Measurements from ENCODE around the gene LGALS1. TPM values are rescaled to one million over a fixed set of nuclear protein-coding genes. Genes with fewer than 3 reads are reported as not detected.
"Not testable (repeated sequence)": the region's sequence is repeated elsewhere in the genome, so short reads cannot be mapped to it uniquely, and the experiment has no call there.

LGALS1 gene
- total RNA-seq, 1 donor from 2014 or later, result 1,391 TPM

- DNase-seq (ENCODE audit: low read depth), result peak; percentile 91
Observed at GRCh38 chr22:37686002-37686982, 10.9 kb downstream of the LGALS1 start, which contains the start of gene NOL12. Gene NOL12 (plus strand): TSS chr22:37686343. CDS start chr22:37686393, 50 bp downstream.

- no peak for DNase-seq (ENCODE audit: low read depth)
Observed at GRCh38 chr22:37690407-37690806, 15.0 kb downstream of the LGALS1 start.

GRCh38 chr22:37690901-37691504, 15.6 kb downstream of the LGALS1 start:
- no peak for DNase-seq (ENCODE audit: low read depth)

- DNase-seq (ENCODE audit: low read depth), result no peak
Observed at GRCh38 chr22:37692627-37693285, 17.3 kb downstream of the LGALS1 start.

- DNase-seq (ENCODE audit: low read depth), result not testable (repeated sequence)
Observed at GRCh38 chr22:37694131-37694530, 18.7 kb downstream of the LGALS1 start.

GRCh38 chr22:37696260-37696656, 20.8 kb downstream of the LGALS1 start:
- not testable (repeated sequence) for DNase-seq (ENCODE audit: low read depth)

- DNase-seq (ENCODE audit: low read depth), result peak; percentile 97
Observed at GRCh38 chr22:37696657-37697537, 21.5 kb downstream of the LGALS1 start, which contains the start of gene TRIOBP. Gene TRIOBP (plus strand): TSS chr22:37697048. CDS start chr22:37701366, 4,318 bp downstream.

GRCh38 chr22:37697538-37697835, 22.1 kb downstream of the LGALS1 start:
- no peak for DNase-seq (ENCODE audit: low read depth)

GRCh38 chr22:37701141-37701786, 25.8 kb downstream of the LGALS1 start:
- DNase-seq (ENCODE audit: low read depth), result no peak

GRCh38 chr22:37703906-37704305, 28.5 kb downstream of the LGALS1 start:
- no peak for DNase-seq (ENCODE audit: low read depth)

GRCh38 chr22:37704645-37705044, 29.2 kb downstream of the LGALS1 start:
- no peak for DNase-seq (ENCODE audit: low read depth)

GRCh38 chr22:37705205-37705604, 29.8 kb downstream of the LGALS1 start:
- no peak for DNase-seq (ENCODE audit: low read depth)

GRCh38 chr22:37708580-37709444, 33.4 kb downstream of the LGALS1 start:
- no peak for DNase-seq (ENCODE audit: low read depth)

- no peak for DNase-seq (ENCODE audit: low read depth)
Observed at GRCh38 chr22:37709445-37709765, 34.0 kb downstream of the LGALS1 start.

GRCh38 chr22:37710675-37711074, 35.2 kb downstream of the LGALS1 start:
- no peak for DNase-seq (ENCODE audit: low read depth)

GRCh38 chr22:37711490-37711889, 36.1 kb downstream of the LGALS1 start:
- no peak for DNase-seq (ENCODE audit: low read depth)

GRCh38 chr22:37713761-37714160, 38.3 kb downstream of the LGALS1 start:
- DNase-seq (ENCODE audit: low read depth), result no peak

GRCh38 chr22:37714634-37715033, 39.2 kb downstream of the LGALS1 start:
- DNase-seq (ENCODE audit: low read depth), result no peak

- DNase-seq (ENCODE audit: low read depth), result no peak
Observed at GRCh38 chr22:37715760-37716159, 40.3 kb downstream of the LGALS1 start.
